Lower lobe of right lung (tissue), 2 donors: ENCODE results near the gene MYO3A. TPM values are rescaled to one million over a fixed set of nuclear protein-coding genes. Genes with fewer than 3 reads are reported as not detected.

Experiments
- ATAC-seq, 2 donors: fragments of 200-7000 bp; cut with Tn5 transposase; one replicate each; pipeline ENCODE4 v1.9.1; 2020 to 2022; ENCODE audit warnings: mild to moderate bottlenecking in 2 of 2, moderate library complexity in 2 of 2
- DNase-seq: peaks from one replicate; pipeline ENCODE4 v3.0.0-alpha.2; 2020
- H3K27ac ChIP-seq: fragments of 200-600 bp; one replicate; pipeline ENCODE4 v1.8.0; 2022
- H3K27me3 ChIP-seq: fragments of 200-600 bp; one replicate; pipeline ENCODE4 v1.8.0; 2022; ENCODE audit warnings: low read depth
- H3K36me3 ChIP-seq: fragments of 200-600 bp; one replicate; pipeline ENCODE4 v1.8.0; 2022; ENCODE audit warnings: mild to moderate bottlenecking
- H3K4me1 ChIP-seq: fragments of 200-600 bp; one replicate; pipeline ENCODE4 v1.8.0; 2022
- H3K4me3 ChIP-seq: fragments of 200-600 bp; one replicate; pipeline ENCODE4 v1.8.0; 2022; ENCODE audit warnings: mild to moderate bottlenecking
- H3K9me3 ChIP-seq: fragments of 200-600 bp; one replicate; pipeline ENCODE4 v1.8.0; 2022
- CTCF ChIP-seq: fragments of 200-600 bp; IDR thresholded peaks from one replicate; pipeline ENCODE4 v1.8.0; 2022; ENCODE audit warnings: antibody characterized with exemption, mild to moderate bottlenecking
- intact Hi-C: fragments of 100-400 bp; cut with DNase I; formaldehyde crosslinking; loops from one replicate; pipeline ENCODE4 v1.11.0; 2022
- total RNA-seq: library from RNA; stranded (reverse); fragmentation: NEBNext Ultra II Directional; extraction: Animal tissue kit (Norgen Biotek cat#: 25700); gene quantifications from one replicate; pipeline ENCODE4 v1.2.1, GENCODE V29; 2021
- donor health status: DM: no; HTN: yes; CAD: no; lungs with severe emphysema.

MYO3A gene
- total RNA-seq, 1 donor from 2014 or later, result 0.44 TPM

GRCh38 chr10:25914776-25915175 lies 19.3 kb upstream of the MYO3A start:
- H3K4me1 ChIP-seq, result no peaks in the 10 kb centered on the region
- H3K9me3 ChIP-seq, result no peaks in the 10 kb centered on the region
- ATAC-seq, result no peak
- H3K36me3 ChIP-seq, result no peaks in the 10 kb centered on the region
- no peak overlapping the region for H3K27ac ChIP-seq
- no peak for DNase-seq
- no peaks in the 10 kb centered on the region for H3K27me3 ChIP-seq
- H3K4me3 ChIP-seq, result no peak overlapping the region
- intact Hi-C loops, result no loop called here
- no peak for TF ChIP-seq CTCF

GRCh38 chr10:25934621-25935139 lies 651 bp downstream of the MYO3A start:
- intact Hi-C loops, result no loop called here
- no peaks in the 10 kb centered on the region for H3K4me1 ChIP-seq

GRCh38 chr10:25938405-25938804 lies 4.4 kb downstream of the MYO3A start:
- Histone ChIP-seq H3K9me3 (no peaks in the 10 kb centered on the region), H3K4me1 (no peaks in the 10 kb centered on the region), H3K4me3 (no peak overlapping the region), H3K27me3 (peaks cover 37% of the 10 kb centered on the region), H3K27ac (no peak overlapping the region), H3K36me3 (no peaks in the 10 kb centered on the region)
- no peak for TF ChIP-seq CTCF
- DNase-seq (no peak), ATAC-seq (no peak)
- intact Hi-C loops, result no loop called here

More at GRCh38 chr10:25934621-25935139, 651 bp downstream of the MYO3A start:
- no peak overlapping the region for H3K27ac ChIP-seq
- TF ChIP-seq CTCF, result peak; percentile 40
- no peaks in the 10 kb centered on the region for H3K36me3 ChIP-seq
- DNase-seq (no peak), ATAC-seq (peak; percentile 82 to 86)
- peak overlapping the region; percentile 41 for H3K4me3 ChIP-seq
- no peaks in the 10 kb centered on the region for H3K9me3 ChIP-seq
- H3K27me3 ChIP-seq, result peaks cover 38% of the 10 kb centered on the region

- Histone ChIP-seq H3K9me3 (no peaks in the 10 kb centered on the region), H3K36me3 (no peaks in the 10 kb centered on the region), H3K4me1 (no peaks in the 10 kb centered on the region), H3K27me3 (no peaks in the 10 kb centered on the region), H3K27ac (no peak overlapping the region), H3K4me3 (no peak overlapping the region)
- intact Hi-C loops, result no loop called here
- DNase-seq (no peak), ATAC-seq (no peak)
- no peak for TF ChIP-seq CTCF
Observed at GRCh38 chr10:25944771-25945170, 10.7 kb downstream of the MYO3A start.

GRCh38 chr10:25952857-25953256 lies 18.8 kb downstream of the MYO3A start:
- Histone ChIP-seq H3K36me3 (no peaks in the 10 kb centered on the region), H3K27ac (no peak overlapping the region), H3K27me3 (no peaks in the 10 kb centered on the region), H3K4me3 (no peak overlapping the region), H3K9me3 (no peaks in the 10 kb centered on the region), H3K4me1 (no peaks in the 10 kb centered on the region)
- intact Hi-C loops, result no loop called here
- ATAC-seq (no peak), DNase-seq (no peak)
- TF ChIP-seq CTCF, result no peak

- ATAC-seq (no peak), DNase-seq (no peak)
- no peaks in the 10 kb centered on the region for H3K9me3 ChIP-seq
- no peak overlapping the region for H3K4me3 ChIP-seq
- H3K4me1 ChIP-seq, result no peaks in the 10 kb centered on the region
- no peaks in the 10 kb centered on the region for H3K27me3 ChIP-seq
- intact Hi-C loops, result no loop called here
- no peak for TF ChIP-seq CTCF
- H3K27ac ChIP-seq, result no peak overlapping the region
- no peaks in the 10 kb centered on the region for H3K36me3 ChIP-seq
Observed at GRCh38 chr10:25954851-25955250, 20.8 kb downstream of the MYO3A start.
